HTERT RPE-1 (cell line): ENCODE measurements around the gene LRRC56.

Experiments
- in situ Hi-C: fragments of 300-500 bp; cut with MboI; formaldehyde crosslinking; loops from 4 replicates; pipeline ENCODE4 v1.14.3; 2020; ENCODE audit warnings: low sequenced_read_pairs

The LRRC56 gene

GRCh38 chr11:592501-592900 is 55.2 kb downstream of the LRRC56 start:
- in situ Hi-C loops = no loop called here

GRCh38 chr11:592918-593317 is 55.6 kb downstream of the LRRC56 start:
- in situ Hi-C loops = no loop called here

- in situ Hi-C loops = no loop called here
These were observed 56.0 kb downstream of the LRRC56 start for GRCh38 chr11:593347-593746.

GRCh38 chr11:595400-595799 is 58.1 kb downstream of the LRRC56 start:
- in situ Hi-C loops = no loop called here

GRCh38 chr11:596374-596773 is 59.0 kb downstream of the LRRC56 start:
- in situ Hi-C loops = no loop called here

- in situ Hi-C loops = no loop called here
These were observed 59.9 kb downstream of the LRRC56 start for GRCh38 chr11:597166-597725.

GRCh38 chr11:598005-598680 is 60.8 kb downstream of the LRRC56 start:
- in situ Hi-C loops = no loop called here

GRCh38 chr11:601573-602245 is 64.4 kb downstream of the LRRC56 start:
- in situ Hi-C loops = no loop called here

GRCh38 chr11:603154-603553 is 65.8 kb downstream of the LRRC56 start:
- in situ Hi-C loops = no loop called here
